AG04449 (cell line): Measurements from ENCODE around the gene GINS3.

Experiments used
- CTCF ChIA-PET: fragments of 350-600 bp; formaldehyde crosslinking; extraction: SDS; loops from one replicate; lab custom pipeline; 2021; ENCODE audit warnings: antibody characterized with exemption; lab: Yijun Ruan, JAX
- POLR2A ChIA-PET: fragments of 400-600, 350-600 bp; formaldehyde crosslinking; extraction: SDS; loops from one replicate; lab custom pipeline; 2020; ENCODE audit warnings: antibody characterized with exemption, inconsistent platforms; lab: Yijun Ruan, JAX
- DNase-seq: peaks from one replicate; pipeline ENCODE4 v3.0.0-alpha.2; 2010; ENCODE audit warnings: low read depth, low spot score
- H3K4me3 ChIP-seq: 2 replicates; pipeline ENCODE4 v1.5.1; 2011; ENCODE audit warnings: low read depth, mild to moderate bottlenecking, control low read depth, low read length
- CTCF ChIP-seq: IDR thresholded peaks from one replicate; pipeline ENCODE4 v1.5.1; 2011; ENCODE audit warnings: mild to moderate bottlenecking, moderate library complexity, low read length, control low read depth, inconsistent platforms; ENCODE audit not compliant: insufficient read depth; ENCODE audit errors: missing control alignments

The GINS3 gene

GRCh38 chr16:58392215-58393137 is at the start of gene GINS3:
TSS of gene GINS3 (plus strand) at chr16:58392471. CDS start at chr16:58392602, 131 bp downstream.
- POLR2A ChIA-PET = interaction anchor here (1.3 kb wide), 1 partner anchor 17 kb away, joined by 3 read pairs; no protein-coding TSS in a partner anchor
- peak; percentile 55 for DNase-seq
- peak within 1 kb of the TSS; percentile 93 for H3K4me3 ChIP-seq
- CTCF ChIA-PET = interaction anchor here (0.7 to 2.8 kb wide), 6 partner anchors 9 to 101 kb away, joined by 3 to 14 read pairs (median 4); no protein-coding TSS in a partner anchor
- TF ChIP-seq CTCF = no peak

- H3K4me3 ChIP-seq = no peak overlapping the region
- DNase-seq = no peak
- TF ChIP-seq CTCF = no peak
- CTCF ChIA-PET = interaction anchor here (3.2 kb wide), 1 partner anchor 144 kb away, joined by 15 read pairs; no protein-coding TSS in a partner anchor
- POLR2A ChIA-PET = no interaction called here
Observed at GRCh38 chr16:58343562-58343961, 48.7 kb upstream of the GINS3 start.

- DNase-seq = no peak
- ChIA-PET POLR2A (no interaction called here), CTCF (interaction anchor here (0.8 to 1.8 kb wide), 6 partner anchors 9 to 160 kb away, joined by 3 to 19 read pairs (median 4); no protein-coding TSS in a partner anchor)
Observed at GRCh38 chr16:58345574-58346354, 46.5 kb upstream of the GINS3 start.

GRCh38 chr16:58346831-58347371 is 45.4 kb upstream of the GINS3 start:
- no peak overlapping the region for H3K4me3 ChIP-seq
- DNase-seq = no peak
- ChIA-PET CTCF (interaction anchor here (1.1 to 1.6 kb wide), 7 partner anchors 10 to 409 kb away, joined by 3 to 12 read pairs (median 4); no protein-coding TSS in a partner anchor), POLR2A (no interaction called here)
- no peak for TF ChIP-seq CTCF

More at GRCh38 chr16:58345574-58346354, 46.5 kb upstream of the GINS3 start:
- H3K4me3 ChIP-seq = no peak overlapping the region
- TF ChIP-seq CTCF = no peak

DNA sequence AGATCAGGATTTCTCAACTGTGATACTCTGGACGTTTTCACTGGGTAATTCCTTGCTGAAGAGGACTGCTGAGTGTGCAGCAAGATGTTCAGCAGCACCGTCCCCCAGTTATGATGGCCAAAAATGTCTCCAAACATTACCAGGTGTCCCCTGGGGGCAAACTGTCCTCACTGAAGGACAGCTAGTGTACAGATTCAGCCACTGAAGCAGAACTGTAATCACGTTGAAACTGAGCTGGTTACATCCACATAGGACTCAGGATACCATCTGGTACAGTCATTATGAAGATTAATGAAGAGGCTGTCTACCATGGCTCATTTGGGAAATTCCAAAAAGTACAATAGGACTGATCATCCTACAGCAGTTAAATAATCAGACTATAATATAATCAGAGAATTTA is 43.3 kb upstream of the GINS3 start:
- no peak overlapping the region for H3K4me3 ChIP-seq
- ChIA-PET POLR2A (no interaction called here), CTCF (interaction anchor here (1.5 to 4.9 kb wide), 2 partner anchors 10 to 12 kb away, joined by 3 to 26 read pairs; no protein-coding TSS in a partner anchor)
- no peak for DNase-seq
- TF ChIP-seq CTCF = no peak
